Left renal cortex interstitium (tissue), 4 donors: ENCODE measurements around the gene CALM1. TPM values are rescaled to one million over a fixed set of nuclear protein-coding genes. Genes with fewer than 3 reads are reported as not detected.

ENCODE experiments used
- polyA plus RNA-seq, 4 donors: library from polyadenylated mRNA; unstranded; fragments of 120-200 nt; gene quantifications; one replicate each; pipeline ENCODE4 v1.2.1, GENCODE V29; 2013; ENCODE audit not compliant: insufficient read length in 4 of 4

CALM1 gene
- polyA plus RNA-seq, 4 donors = 303 to 405 (median 345) TPM

Other genes starting within 250 kb of the CALM1 start
- 100 to 1,000 TPM; 105 to 158 (median 126) TPM for gene PSMC1, start 140.5 kb upstream of the CALM1 start, polyA plus RNA-seq
- 10 to 100 TPM; 20.4 to 25.3 (median 22.7) TPM for gene NRDE2, start 65.1 kb upstream of the CALM1 start, polyA plus RNA-seq